IMR-90 (cell line): ENCODE data around the gene CYP27B1. TPM values are rescaled to one million over a fixed set of nuclear protein-coding genes. Genes with fewer than 3 reads are reported as not detected.
A peak's percentile ranks its signal among the peaks of the same experiment; 100 is the strongest.

Experiments used
- ATAC-seq: fragments of 200-7000 bp; cut with Tn5 transposase; 2 replicates; pipeline ENCODE4 v1.9.1; 2020; ENCODE audit warnings: low read depth, mild to moderate bottlenecking, moderate library complexity
- BruUV-seq: library from RNA; stranded (reverse); fragments of 400-500 nt; replicated peaks from 2 replicates; lab custom pipeline; 2021; lab: Mats Ljungman, UMichigan
- CTCF ChIA-PET: fragments of 300-600 bp; formaldehyde crosslinking; extraction: SDS; loops from one replicate; lab custom pipeline; 2021; ENCODE audit warnings: antibody characterized with exemption; lab: Yijun Ruan, JAX
- POLR2A ChIA-PET: fragments of 300-600 bp; sonication (Branson Sonifier 250); formaldehyde crosslinking; loops from one replicate; lab custom pipeline; 2022; ENCODE audit warnings: antibody characterized with exemption; ENCODE audit not compliant: unreplicated experiment; lab: Charles Lee
- DNase-seq: peaks from one replicate; pipeline ENCODE4 v3.0.0; 2013
- H2AFZ ChIP-seq: replicated peaks from 2 replicates; pipeline ENCODE3; 2013; ENCODE audit warnings: low read length, mild to moderate bottlenecking; ENCODE audit not compliant: poor library complexity
- H2AK5ac ChIP-seq: 2 replicates; pipeline ENCODE4 v1.6.1; 2013; ENCODE audit warnings: low read depth, low read length, inconsistent platforms
- H2AK9ac ChIP-seq: replicated peaks from 2 replicates; pipeline ENCODE3; 2013; ENCODE audit warnings: mild to moderate bottlenecking, low read depth, low read length, moderate library complexity; ENCODE audit not compliant: poor library complexity
- H2BK120ac ChIP-seq: 2 replicates; pipeline ENCODE4 v1.6.1; 2013; ENCODE audit warnings: low read depth, low read length, inconsistent platforms
- H2BK15ac ChIP-seq: 3 replicates; pipeline ENCODE4 v1.6.1; 2013; ENCODE audit warnings: low read depth, low read length, inconsistent platforms
- H2BK20ac ChIP-seq: 2 replicates; pipeline ENCODE4 v1.6.1; 2013; ENCODE audit warnings: low read depth, mild to moderate bottlenecking, inconsistent platforms, low read length, moderate library complexity
- H2BK5ac ChIP-seq: 2 replicates; pipeline ENCODE4 v1.6.1; 2013; ENCODE audit warnings: mild to moderate bottlenecking, low read depth, low read length, inconsistent platforms; ENCODE audit not compliant: poor library complexity, severe bottlenecking
- H3K14ac ChIP-seq: replicated peaks from 2 replicates; pipeline ENCODE4 v1.6.1; 2013; ENCODE audit warnings: low read depth, low read length, inconsistent platforms
- H3K18ac ChIP-seq: 2 replicates; pipeline ENCODE4 v1.6.1; 2013; ENCODE audit warnings: low read depth, low read length, control low read depth
- H3K23ac ChIP-seq: 2 replicates; pipeline ENCODE4 v1.6.1; 2013; ENCODE audit warnings: low read depth, low read length, inconsistent platforms
- H3K27ac ChIP-seq: 2 replicates; pipeline ENCODE4 v1.5.1; 2013; ENCODE audit warnings: mild to moderate bottlenecking, control low read depth, low read length; ENCODE audit not compliant: insufficient read depth
- H3K27me3 ChIP-seq: 2 replicates; pipeline ENCODE4 v1.6.1; 2013; ENCODE audit warnings: low read length; ENCODE audit not compliant: control insufficient read depth, insufficient read depth
- H3K36me3 ChIP-seq: 2 replicates; pipeline ENCODE4 v1.6.1; 2013; ENCODE audit warnings: low read length, mixed read lengths; ENCODE audit not compliant: control insufficient read depth, insufficient read depth
- H3K4ac ChIP-seq: 2 replicates; pipeline ENCODE4 v1.6.1; 2013; ENCODE audit warnings: low read depth, low read length, inconsistent platforms
- H3K4me1 ChIP-seq: 2 replicates; pipeline ENCODE4 v1.6.1; 2013; ENCODE audit warnings: low read length, mixed read lengths; ENCODE audit not compliant: control insufficient read depth, insufficient read depth
- H3K4me2 ChIP-seq: 2 replicates; pipeline ENCODE4 v1.6.1; 2013; ENCODE audit warnings: low read depth, mild to moderate bottlenecking, control low read depth, low read length, moderate library complexity
- H3K4me3 ChIP-seq: 2 replicates; pipeline ENCODE4 v1.5.1; 2013; ENCODE audit warnings: low read depth, mild to moderate bottlenecking, control low read depth, low read length, moderate library complexity; ENCODE audit not compliant: insufficient read depth
- H3K56ac ChIP-seq: 2 replicates; pipeline ENCODE4 v1.6.1; 2013; ENCODE audit warnings: low read length, inconsistent platforms; ENCODE audit not compliant: insufficient read depth; ENCODE audit errors: extremely low read depth
- H3K79me1 ChIP-seq, 2 experiments: 2 replicates each; pipeline ENCODE4 v1.6.1; 2013; ENCODE audit warnings: low read length in 2 of 2, inconsistent platforms in 1 of 2, low read depth in 1 of 2
- H3K9ac ChIP-seq: 2 replicates; pipeline ENCODE4 v1.6.1; 2013; ENCODE audit warnings: low read depth, low read length, control low read depth
- H3K9me1 ChIP-seq: 2 replicates; pipeline ENCODE4 v1.6.1; 2013; ENCODE audit warnings: low read length, inconsistent platforms; ENCODE audit not compliant: insufficient read depth
- H3K9me3 ChIP-seq: 2 replicates; pipeline ENCODE4 v1.6.1; 2013; ENCODE audit warnings: low read length; ENCODE audit not compliant: control insufficient read depth, insufficient read depth
- H4K20me1 ChIP-seq: 2 replicates; pipeline ENCODE4 v1.6.1; 2013; ENCODE audit warnings: low read length, inconsistent platforms; ENCODE audit not compliant: insufficient read depth
- H4K5ac ChIP-seq: 2 replicates; pipeline ENCODE4 v1.6.1; 2013; ENCODE audit warnings: mild to moderate bottlenecking, low read depth, low read length, control low read depth
- H4K8ac ChIP-seq, 2 experiments: 2 replicates each; pipeline ENCODE4 v1.6.1; 2013; ENCODE audit warnings: low read depth in 2 of 2, low read length in 2 of 2, control low read depth in 1 of 2, inconsistent platforms in 1 of 2
- H4K91ac ChIP-seq: 2 replicates; pipeline ENCODE4 v1.6.1; 2013; ENCODE audit warnings: low read depth, low read length, inconsistent platforms; ENCODE audit not compliant: insufficient read depth
- BHLHE40 ChIP-seq: fragments of 150-350 bp; IDR thresholded peaks from 2 replicates; pipeline ENCODE4 v1.6.1; 2016; ENCODE audit warnings: mild to moderate bottlenecking, low read depth, low read length
- MAFK ChIP-seq: IDR thresholded peaks from 2 replicates; pipeline ENCODE4 v1.6.1; 2012; ENCODE audit warnings: low read depth, low read length, improper control_type of control experiment
- MAZ ChIP-seq: IDR thresholded peaks from 2 replicates; pipeline ENCODE4 v1.6.1; 2012; ENCODE audit warnings: low read depth, mild to moderate bottlenecking, low read length, improper control_type of control experiment, moderate library complexity, borderline replicate concordance
- MXI1 ChIP-seq: IDR thresholded peaks from 2 replicates; pipeline ENCODE4 v1.6.1; 2012; ENCODE audit warnings: low read depth, mild to moderate bottlenecking, low read length, moderate library complexity, borderline replicate concordance
- POLR2A ChIP-seq: IDR thresholded peaks from 2 replicates; pipeline ENCODE4 v1.6.1; 2012; ENCODE audit warnings: mild to moderate bottlenecking, low read depth, low read length
- RAD21 ChIP-seq: IDR thresholded peaks from 2 replicates; pipeline ENCODE4 v1.6.1; 2012; ENCODE audit warnings: low read length, improper control_type of control experiment
- RCOR1 ChIP-seq: IDR thresholded peaks from 2 replicates; pipeline ENCODE4 v1.6.1; 2012; ENCODE audit warnings: mild to moderate bottlenecking, low read length, improper control_type of control experiment; ENCODE audit not compliant: insufficient replicate concordance
- RFX5 ChIP-seq: IDR thresholded peaks from 2 replicates; pipeline ENCODE4 v1.8.0; 2012; ENCODE audit warnings: low read depth, mild to moderate bottlenecking, low read length, moderate library complexity
- SMC3 ChIP-seq: fragments of 150-350 bp; IDR thresholded peaks from 2 replicates; pipeline ENCODE4 v1.6.1; 2016; ENCODE audit warnings: low read depth, mild to moderate bottlenecking, antibody characterized with exemption, low read length, moderate library complexity
- WGBS, 2 experiments: methylation state at CpG; one replicate each; pipeline versions ENCODE4 v1.1.5 to v1.1.7; 2013; ENCODE audit warnings: missing lambda C conversion rate in 2 of 2; ENCODE audit not compliant: insufficient read length in 1 of 2; ENCODE audit errors: extremely low coverage in 2 of 2; 5-methylcytosine and 5-hydroxymethylcytosine counted together
- dilution Hi-C: fragments of 300-500 bp; cut with HindIII; formaldehyde crosslinking; loops from one replicate; pipeline ENCODE4 v1.14.3; 2018; ENCODE audit warnings: low sequenced_read_pairs; ENCODE audit not compliant: unreplicated experiment
- in situ Hi-C: fragments of 300-500 bp; cut with MboI; formaldehyde crosslinking; loops from 3 replicates; pipeline ENCODE4 v1.14.3; 2019; ENCODE audit warnings: low sequenced_read_pairs, inconsistent platforms, mixed read lengths
- intact Hi-C: fragments of 100-400 bp; cut with micrococcal nuclease; formaldehyde crosslinking; loops from 2 replicates; pipeline ENCODE4 v1.10.0; 2022
- polyA plus RNA-seq, 3 experiments: library from polyadenylated mRNA; depleted of rRNA; stranded (reverse); fragments of >200 nt; gene quantifications; 2 replicates each; pipeline ENCODE4 v1.2.3, GENCODE V29; 2012; ENCODE audit warnings: low replicate concordance in 1 of 3
- total RNA-seq: library from RNA; depleted of rRNA; stranded (reverse); fragments of >200 nt; gene quantifications from 2 replicates; pipeline ENCODE4 v1.2.3, GENCODE V29; 2012
- TF ChIP-seq, protein P1 (sequence below): fragments of 150-350 bp; IDR thresholded peaks from 2 replicates; pipeline ENCODE4 v1.6.1; 2017; ENCODE audit warnings: mild to moderate bottlenecking, antibody characterized with exemption, low read length, low read depth
- TF ChIP-seq, protein P2 (sequence below): conservative IDR thresholded peaks from 2 replicates; pipeline ENCODE4 v1.5.1; 2012; ENCODE audit warnings: mild to moderate bottlenecking, low read depth, low read length, improper control_type of control experiment

The CYP27B1 gene
- total and polyA plus RNA-seq, 2 of the 4 experiments (the other 2 are of a cell fraction) = 0.36 to 1.3 TPM

- no peak overlapping the region for H4K91ac ChIP-seq
- no peaks in the 10 kb centered on the region for H3K27me3 ChIP-seq
- no peak overlapping the region for H3K18ac ChIP-seq
- H3K4ac ChIP-seq = no peak overlapping the region
- H3K36me3 ChIP-seq = peaks cover 48% of the 10 kb centered on the region
- ChIA-PET POLR2A (no interaction called here), CTCF (interaction anchor here (0.7 to 2.2 kb wide), 12 partner anchors 9 to 110 kb away, joined by 3 to 13 read pairs (median 3); partner anchors contain the start of genes AVIL and TSFM)
- H3K14ac ChIP-seq = no peak overlapping the region
- DNase-seq (peak; percentile 42), ATAC-seq (peak; percentile 92)
- no peaks in the 10 kb centered on the region for H3K9me3 ChIP-seq
- H4K8ac ChIP-seq = no peak overlapping the region
- H4K20me1 ChIP-seq = no peaks in the 10 kb centered on the region; the same call in 1 of the 2 replicates
- H3K27ac ChIP-seq = no peak overlapping the region
- no peak overlapping the region for H3K56ac ChIP-seq
- no peak overlapping the region for H2BK120ac ChIP-seq
- H3K79me1 ChIP-seq = no peaks in the 10 kb centered on the region
- no peak overlapping the region for H2BK5ac ChIP-seq
- in situ Hi-C loops = no loop called here
- H3K9me1 ChIP-seq = 0 out of 2 replicates have a peak, but pooled peaks cover 2% of the 10 kb centered on the region
- WGBS, 2 experiments = 46% methylated on average over 5 of the region's 9 CpGs; no CpG with 5 or more reads in 1 of the 2 experiments
- no peak overlapping the region for H3K4me3 ChIP-seq
- H2BK20ac ChIP-seq = no peak overlapping the region
- intact Hi-C loops = loop anchor here (1.0 kb wide), 1 partner anchor 102 kb away; no protein-coding TSS in a partner anchor
- no peak overlapping the region for H2BK15ac ChIP-seq
- H2AFZ ChIP-seq = peak overlapping the region; percentile 12
- H2AK5ac ChIP-seq = no peak overlapping the region; the same call in 1 of the 2 replicates
- TF ChIP-seq, protein P1, sequence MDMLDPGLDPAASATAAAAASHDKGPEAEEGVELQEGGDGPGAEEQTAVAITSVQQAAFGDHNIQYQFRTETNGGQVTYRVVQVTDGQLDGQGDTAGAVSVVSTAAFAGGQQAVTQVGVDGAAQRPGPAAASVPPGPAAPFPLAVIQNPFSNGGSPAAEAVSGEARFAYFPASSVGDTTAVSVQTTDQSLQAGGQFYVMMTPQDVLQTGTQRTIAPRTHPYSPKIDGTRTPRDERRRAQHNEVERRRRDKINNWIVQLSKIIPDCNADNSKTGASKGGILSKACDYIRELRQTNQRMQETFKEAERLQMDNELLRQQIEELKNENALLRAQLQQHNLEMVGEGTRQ = no peak
- TF ChIP-seq RAD21 (peak; percentile 71), MAFK (no peak), BHLHE40 (no peak), RCOR1 (no peak), POLR2A (no peak), MXI1 (no peak), SMC3 (peak; percentile 78), MAZ (no peak), RFX5 (no peak)
- TF ChIP-seq, protein P2, sequence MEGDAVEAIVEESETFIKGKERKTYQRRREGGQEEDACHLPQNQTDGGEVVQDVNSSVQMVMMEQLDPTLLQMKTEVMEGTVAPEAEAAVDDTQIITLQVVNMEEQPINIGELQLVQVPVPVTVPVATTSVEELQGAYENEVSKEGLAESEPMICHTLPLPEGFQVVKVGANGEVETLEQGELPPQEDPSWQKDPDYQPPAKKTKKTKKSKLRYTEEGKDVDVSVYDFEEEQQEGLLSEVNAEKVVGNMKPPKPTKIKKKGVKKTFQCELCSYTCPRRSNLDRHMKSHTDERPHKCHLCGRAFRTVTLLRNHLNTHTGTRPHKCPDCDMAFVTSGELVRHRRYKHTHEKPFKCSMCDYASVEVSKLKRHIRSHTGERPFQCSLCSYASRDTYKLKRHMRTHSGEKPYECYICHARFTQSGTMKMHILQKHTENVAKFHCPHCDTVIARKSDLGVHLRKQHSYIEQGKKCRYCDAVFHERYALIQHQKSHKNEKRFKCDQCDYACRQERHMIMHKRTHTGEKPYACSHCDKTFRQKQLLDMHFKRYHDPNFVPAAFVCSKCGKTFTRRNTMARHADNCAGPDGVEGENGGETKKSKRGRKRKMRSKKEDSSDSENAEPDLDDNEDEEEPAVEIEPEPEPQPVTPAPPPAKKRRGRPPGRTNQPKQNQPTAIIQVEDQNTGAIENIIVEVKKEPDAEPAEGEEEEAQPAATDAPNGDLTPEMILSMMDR = peak; percentile 83
- no peak overlapping the region for H3K4me2 ChIP-seq
- H3K4me1 ChIP-seq = no peaks in the 10 kb centered on the region
- BruUV-seq = no TSS peak
- H4K5ac ChIP-seq = no peak overlapping the region
- no peak overlapping the region for H2AK9ac ChIP-seq
- H3K9ac ChIP-seq = no peak overlapping the region
- no peak overlapping the region for H3K23ac ChIP-seq
- dilution Hi-C loops = no loop called here
These were observed 36.5 kb upstream of the CYP27B1 start for GRCh38 chr12:57803319-57803893.
